Fibroblast of gingiva (primary cell): ENCODE data around the gene NREP.

Experiments
- DNase-seq: peaks from one replicate; pipeline ENCODE4 v3.0.0-alpha.2; 2011; ENCODE audit warnings: low read depth

Gene NREP

DNA sequence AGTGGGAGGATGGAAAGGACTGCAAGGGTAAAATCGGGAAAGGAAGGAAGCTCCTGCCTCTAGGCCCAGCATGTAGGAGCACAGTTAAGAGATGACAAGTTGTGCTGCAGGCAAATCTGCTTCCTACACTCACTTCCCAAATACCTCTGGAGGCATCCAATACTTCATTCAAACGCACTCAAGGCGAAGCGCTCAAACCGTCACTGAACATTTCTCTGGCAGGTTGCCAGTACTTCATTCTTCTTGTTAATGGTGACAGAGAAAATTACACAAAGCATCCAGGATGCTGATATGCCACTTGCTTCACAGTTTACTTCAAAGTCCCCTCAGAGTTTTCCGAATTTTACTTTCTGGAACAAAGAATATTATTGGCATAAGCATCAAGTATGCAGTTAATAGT, 59.8 kb downstream of the NREP start:
- DNase-seq, result no peak

DNA sequence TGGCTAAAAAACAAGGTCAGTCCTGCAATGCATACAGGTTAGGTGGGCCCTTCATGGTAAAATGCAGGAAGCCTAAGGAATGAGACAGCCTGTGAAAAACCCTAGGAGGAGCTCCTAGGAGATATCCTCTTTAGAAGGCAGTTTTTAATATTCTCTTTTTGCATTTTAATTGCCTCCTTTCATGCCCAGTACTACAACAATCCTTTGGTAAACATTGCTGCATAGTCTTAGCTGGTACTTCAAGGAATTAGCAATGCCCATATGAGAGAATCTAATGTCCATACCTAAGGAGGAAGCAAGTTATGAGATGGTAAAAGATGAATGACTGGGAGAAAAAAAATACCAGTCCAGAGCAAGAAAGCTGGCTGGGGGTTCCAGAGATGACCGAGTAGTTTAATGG, 61.0 kb downstream of the NREP start:
- no peak for DNase-seq

DNA sequence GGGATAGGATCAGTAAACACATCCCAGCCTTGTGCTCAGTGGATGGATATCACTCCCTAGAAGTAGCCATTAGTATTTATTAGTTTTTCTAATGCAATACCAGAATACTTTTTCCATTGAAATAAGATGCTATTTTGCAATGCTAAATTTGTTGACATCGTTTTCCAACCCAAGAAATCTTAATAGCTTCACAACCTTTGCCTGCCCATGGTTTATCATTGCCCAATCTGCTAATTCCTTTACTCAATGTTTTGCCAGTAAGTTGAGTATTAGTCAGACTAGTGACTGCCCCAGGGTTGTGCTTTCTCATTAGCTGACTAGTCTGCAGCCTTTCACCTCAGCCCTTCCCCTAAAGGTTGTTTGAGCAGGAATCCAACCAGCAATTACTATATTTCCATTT, 62.9 kb downstream of the NREP start:
- DNase-seq, result peak; percentile 94

DNA sequence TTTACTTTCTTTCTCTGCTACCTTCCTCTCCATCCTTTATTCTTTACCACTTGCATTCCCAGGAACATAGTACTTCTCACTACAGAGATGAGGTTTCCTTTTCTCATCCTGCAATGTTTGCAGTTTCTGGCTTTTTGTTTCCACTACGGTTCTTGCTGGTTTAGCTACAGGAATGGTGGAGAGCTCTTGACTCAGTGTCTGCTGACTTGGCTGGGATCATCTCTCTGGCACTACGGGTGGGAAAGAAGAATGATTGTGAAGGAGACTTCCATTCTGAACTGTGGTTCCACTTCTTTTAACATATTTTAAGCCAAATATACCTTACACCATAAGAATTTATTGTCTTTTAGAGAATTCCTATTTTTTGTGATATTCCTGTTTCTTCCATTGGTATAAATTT, 65.1 kb downstream of the NREP start:
- DNase-seq, result no peak

DNA sequence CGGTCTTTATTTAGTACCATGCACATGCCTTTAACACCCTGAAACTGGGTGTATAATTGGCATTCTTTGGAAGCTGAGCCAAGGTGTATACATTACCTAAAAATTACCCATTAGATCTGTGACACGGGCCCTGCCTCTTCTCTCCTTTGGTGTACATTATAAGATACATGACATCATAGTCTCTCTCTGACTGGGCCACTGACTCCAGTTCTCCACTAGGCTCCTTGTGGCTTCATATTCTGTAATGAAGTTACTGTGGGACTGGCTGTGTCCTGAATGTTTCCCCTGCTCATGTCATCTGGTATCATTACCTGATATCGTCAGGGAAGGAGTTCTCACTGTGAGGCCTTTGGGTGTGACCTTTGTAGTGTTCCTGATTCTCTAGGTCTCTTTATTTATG, 65.5 kb downstream of the NREP start:
- DNase-seq, result no peak

DNA sequence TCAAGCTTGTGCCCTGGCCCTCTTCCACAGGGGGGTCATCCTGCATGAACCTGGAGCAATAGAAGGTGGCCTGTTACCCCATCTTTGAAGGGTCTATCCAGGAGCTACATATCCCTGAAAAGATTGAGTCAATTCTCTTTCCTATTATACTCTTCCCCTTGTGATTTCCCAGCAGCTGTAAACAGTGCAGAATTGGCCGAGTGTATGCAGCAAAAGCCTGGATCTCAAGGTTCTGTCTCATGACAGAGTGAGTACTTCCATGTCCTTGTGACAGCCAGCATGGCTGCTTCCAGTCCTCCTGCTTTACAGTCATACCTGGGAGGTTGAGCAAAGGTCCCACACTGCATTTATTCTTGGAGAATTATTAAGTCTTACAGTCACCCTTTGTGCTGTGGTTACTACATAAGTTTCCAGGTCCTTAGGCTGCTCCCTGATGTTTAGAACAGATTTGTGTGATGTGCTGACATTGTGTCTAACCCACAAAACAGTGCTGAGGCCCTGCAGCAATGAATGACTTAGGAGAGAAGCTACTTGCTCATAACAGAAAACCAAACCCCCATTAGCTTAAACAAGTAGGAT, 67.5 kb downstream of the NREP start:
- no peak for DNase-seq

DNA sequence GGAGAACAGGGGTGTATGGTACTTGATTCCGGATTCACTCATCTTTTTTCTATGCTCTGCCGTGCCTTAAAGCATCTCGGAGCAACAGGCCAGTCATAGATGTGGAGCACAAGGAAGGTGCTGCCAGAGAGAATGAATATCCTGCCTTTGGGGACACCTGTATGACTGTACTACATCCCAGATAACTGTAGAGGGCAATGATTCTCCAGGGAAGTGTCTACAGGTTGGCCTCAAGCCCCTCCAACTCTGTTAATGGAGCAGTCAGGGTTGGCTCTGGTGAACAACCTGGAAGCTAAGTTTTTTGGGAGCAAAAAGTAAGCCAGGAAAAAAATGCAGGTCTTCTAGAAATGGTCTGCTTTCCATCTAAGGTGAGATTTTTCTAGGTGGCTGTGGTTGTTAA, 71.0 kb downstream of the NREP start:
- no peak for DNase-seq

DNA sequence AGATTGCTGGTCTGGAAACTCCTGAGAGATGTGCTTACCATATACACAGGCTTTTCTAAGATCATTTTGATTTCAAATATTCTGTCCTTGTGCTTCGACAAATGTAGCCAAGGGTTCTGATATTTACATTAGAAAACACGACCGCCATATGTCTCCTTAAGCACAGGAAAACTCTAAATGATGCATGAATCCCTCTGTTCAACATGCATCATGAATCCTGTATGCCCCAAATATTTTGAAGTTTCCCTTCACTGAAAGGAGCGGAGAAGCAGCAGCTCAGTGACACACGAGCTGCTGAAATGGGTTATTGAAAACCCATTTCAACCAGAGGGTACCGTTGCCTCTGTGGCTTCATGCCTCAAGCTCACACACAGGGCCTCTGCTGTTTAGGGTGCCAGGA, 74.4 kb downstream of the NREP start:
- DNase-seq, result no peak

DNA sequence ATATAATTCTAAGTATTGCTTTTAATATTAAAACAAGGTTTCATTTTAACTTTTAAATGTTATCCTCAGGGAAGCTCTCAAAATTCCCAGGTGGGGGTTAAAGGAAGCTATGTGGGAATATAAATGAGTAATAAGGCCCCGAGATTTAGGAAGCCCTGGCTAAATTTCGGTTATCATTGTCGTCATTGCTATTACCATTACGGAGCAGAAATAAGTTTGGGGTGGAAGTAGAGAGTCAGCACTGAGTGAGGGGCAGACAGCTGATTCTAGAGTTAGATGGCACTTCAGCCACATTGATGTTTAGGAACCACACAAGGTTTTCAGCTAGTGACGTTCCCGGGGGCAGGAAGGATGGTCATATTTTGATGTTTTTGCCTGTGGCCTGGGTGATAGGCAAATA, 74.9 kb downstream of the NREP start:
- DNase-seq, result no peak

DNA sequence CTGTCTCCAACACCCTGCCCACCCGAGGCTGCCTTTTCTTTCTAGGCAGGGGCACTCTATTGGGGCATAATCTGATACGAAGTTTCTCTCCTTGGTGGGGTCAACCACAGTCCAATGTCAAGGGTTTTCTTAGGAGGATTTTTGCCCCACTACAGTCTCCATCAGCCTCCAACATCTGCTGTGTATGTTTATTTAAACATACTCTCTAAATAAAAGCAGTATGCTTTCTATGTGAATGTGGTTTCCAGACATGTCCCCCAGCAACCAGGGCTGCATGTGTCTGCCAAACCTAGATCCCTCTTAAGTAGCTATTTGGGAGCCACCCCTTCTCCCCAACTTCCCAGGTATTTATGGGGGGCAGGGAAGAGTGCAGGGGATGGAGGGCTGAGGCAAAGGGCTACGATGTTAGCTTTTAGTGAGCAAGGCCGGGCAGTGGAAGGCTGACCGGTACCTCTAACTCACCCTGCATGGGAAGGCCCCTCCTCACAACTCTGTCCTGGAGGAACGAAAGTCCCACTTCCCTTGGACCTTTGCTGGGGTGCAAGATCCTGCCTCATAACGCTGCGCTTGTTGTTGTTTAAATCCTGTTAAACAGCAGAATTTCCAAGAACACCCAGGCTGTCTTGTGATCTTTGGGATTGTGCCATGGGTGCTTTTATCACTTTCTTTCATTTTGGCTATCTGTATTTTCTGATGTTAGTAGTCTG, 75.4 kb downstream of the NREP start:
- no peak for DNase-seq

DNA sequence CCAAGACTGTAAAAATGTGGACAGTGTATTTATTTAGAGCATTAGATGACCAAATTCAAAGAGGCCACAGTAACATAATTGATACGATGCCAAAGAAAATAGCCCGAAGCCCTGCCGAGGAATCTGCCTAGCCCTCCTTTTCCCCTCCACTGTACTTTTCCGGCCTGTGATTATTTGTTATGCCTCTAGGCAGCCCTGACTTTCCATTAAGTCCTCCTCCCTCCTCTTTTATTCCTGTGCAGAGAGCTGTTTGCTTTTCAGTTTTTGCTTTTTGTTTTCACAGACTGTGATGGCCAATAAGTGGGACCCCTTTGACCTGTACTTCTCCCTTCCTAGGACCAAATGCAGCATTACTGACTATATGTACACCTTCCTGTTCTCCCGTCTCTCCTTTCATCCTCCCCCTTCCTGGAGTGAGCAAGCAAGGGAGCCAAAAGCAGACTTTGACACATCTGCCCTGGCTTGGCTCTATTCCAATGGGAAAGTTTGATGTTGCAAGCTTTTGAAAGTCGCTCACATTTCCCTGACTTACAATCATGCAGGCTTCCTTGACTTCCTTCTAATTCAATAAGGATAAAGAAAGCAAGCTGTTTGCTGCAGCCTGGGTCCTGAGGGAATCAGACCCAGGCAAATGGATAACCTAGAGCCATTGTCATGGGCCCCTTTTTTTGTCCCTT, 76.1 kb downstream of the NREP start:
- peak; percentile 92 for DNase-seq

DNA sequence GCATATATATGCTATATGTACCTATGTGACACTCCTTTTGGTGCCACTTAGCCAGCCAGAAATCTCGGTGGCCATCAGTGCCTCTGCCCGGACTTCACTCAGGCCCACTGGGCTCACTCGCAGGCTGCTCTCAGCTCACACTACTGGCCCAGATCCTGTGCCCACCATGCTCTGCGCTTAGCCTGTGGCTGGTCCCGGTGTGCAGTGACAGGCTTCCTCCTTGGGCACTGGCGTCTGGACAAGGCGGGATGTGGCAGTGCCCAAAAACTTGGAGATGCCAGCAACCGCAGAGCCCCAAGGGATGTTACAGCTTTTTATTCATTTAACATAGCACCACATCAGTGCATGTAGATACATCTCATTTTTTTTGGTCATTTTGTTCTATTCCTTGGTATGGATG, 77.4 kb downstream of the NREP start:
- no peak for DNase-seq
